ENCODE results near the gene SGPP2.

- no peak for TF ChIP-seq CTCF (conservative IDR thresholded peaks at IDR 0.05 in 1 of 2, IDR thresholded peaks at IDR 0.05 in 1 of 2; ENCODE audit: extremely low read depth in 1 of 2, insufficient read depth in 1 of 2, low read depth in 1 of 2, low read length in 2 of 2)
- TF ChIP-seq EZH2 (IDR thresholded peaks at IDR 0.05; ENCODE audit: borderline replicate concordance, low read length), result no peak
These were observed 22.8 kb downstream of the SGPP2 start for GRCh38 chr2:222447131-222447530.

Measured in mammary epithelial cell (primary cell).